Measurements from ENCODE around the gene NGRN. TPM values are rescaled to one million over a fixed set of nuclear protein-coding genes. Genes with fewer than 3 reads are reported as not detected.
"Not testable (repeated sequence)": the region's sequence is repeated elsewhere in the genome, so short reads cannot be mapped to it uniquely, and the experiment has no call there.

NGRN gene
- total RNA-seq, 1 donor = 36.2 TPM

- not testable (repeated sequence) for H3K4me3 ChIP-seq (ENCODE audit: low read length); H3K9me3 ChIP-seq (ENCODE audit: low read depth, low read length); H3K27me3 ChIP-seq (ENCODE audit: insufficient read depth, low read length); H3K4me1 ChIP-seq (ENCODE audit: insufficient read depth, low read length)
Observed at GRCh38 chr15:90293040-90293810, 27.8 kb downstream of the NGRN start.

- Histone ChIP-seq H3K27me3 (ENCODE audit: insufficient read depth, low read length) (no peaks in the 10 kb centered on the region), H3K9me3 (ENCODE audit: low read depth, low read length) (no peaks in the 10 kb centered on the region), H3K4me1 (ENCODE audit: insufficient read depth, low read length) (no peaks in the 10 kb centered on the region), H3K4me3 (ENCODE audit: low read length) (no peak overlapping the region)
Observed at GRCh38 chr15:90294159-90294558, 28.7 kb downstream of the NGRN start.

- H3K27me3 ChIP-seq (ENCODE audit: insufficient read depth, low read length) = no peaks in the 10 kb centered on the region
- H3K9me3 ChIP-seq (ENCODE audit: low read depth, low read length) = no peaks in the 10 kb centered on the region
- no peaks in the 10 kb centered on the region for H3K4me1 ChIP-seq (ENCODE audit: insufficient read depth, low read length)
- H3K4me3 ChIP-seq (ENCODE audit: low read length) = no peak overlapping the region
Observed at GRCh38 chr15:90294601-90295269, 29.3 kb downstream of the NGRN start.

GRCh38 chr15:90295270-90295648 lies 29.8 kb downstream of the NGRN start:
- H3K9me3 ChIP-seq (ENCODE audit: low read depth, low read length) = no peaks in the 10 kb centered on the region
- no peaks in the 10 kb centered on the region for H3K4me1 ChIP-seq (ENCODE audit: insufficient read depth, low read length)
- H3K27me3 ChIP-seq (ENCODE audit: insufficient read depth, low read length) = no peaks in the 10 kb centered on the region
- no peak overlapping the region for H3K4me3 ChIP-seq (ENCODE audit: low read length)

GRCh38 chr15:90296316-90296884 lies 30.9 kb downstream of the NGRN start:
- not testable (repeated sequence) for H3K4me1 ChIP-seq (ENCODE audit: insufficient read depth, low read length); H3K9me3 ChIP-seq (ENCODE audit: low read depth, low read length); H3K4me3 ChIP-seq (ENCODE audit: low read length); H3K27me3 ChIP-seq (ENCODE audit: insufficient read depth, low read length)

GRCh38 chr15:90297021-90297420 lies 31.5 kb downstream of the NGRN start:
- H3K4me3 ChIP-seq (ENCODE audit: low read length) = no peak overlapping the region
- no peaks in the 10 kb centered on the region for H3K27me3 ChIP-seq (ENCODE audit: insufficient read depth, low read length)
- no peaks in the 10 kb centered on the region for H3K9me3 ChIP-seq (ENCODE audit: low read depth, low read length)
- H3K4me1 ChIP-seq (ENCODE audit: insufficient read depth, low read length) = peaks cover 6% of the 10 kb centered on the region

GRCh38 chr15:90300541-90300940 lies 35.1 kb downstream of the NGRN start:
- Histone ChIP-seq H3K4me1 (ENCODE audit: insufficient read depth, low read length) (peaks cover 6% of the 10 kb centered on the region), H3K9me3 (ENCODE audit: low read depth, low read length) (no peaks in the 10 kb centered on the region), H3K4me3 (ENCODE audit: low read length) (no peak overlapping the region), H3K27me3 (ENCODE audit: insufficient read depth, low read length) (no peaks in the 10 kb centered on the region)

- no peaks in the 10 kb centered on the region for H3K9me3 ChIP-seq (ENCODE audit: low read depth, low read length)
- H3K27me3 ChIP-seq (ENCODE audit: insufficient read depth, low read length) = no peaks in the 10 kb centered on the region
Observed at GRCh38 chr15:90300988-90301706, 35.7 kb downstream of the NGRN start.

GRCh38 chr15:90301707-90302300 lies 36.3 kb downstream of the NGRN start:
- no peaks in the 10 kb centered on the region for H3K27me3 ChIP-seq (ENCODE audit: insufficient read depth, low read length)
- peaks cover 17% of the 10 kb centered on the region for H3K4me1 ChIP-seq (ENCODE audit: insufficient read depth, low read length)
- no peak overlapping the region for H3K4me3 ChIP-seq (ENCODE audit: low read length)
- H3K9me3 ChIP-seq (ENCODE audit: low read depth, low read length) = no peaks in the 10 kb centered on the region

More at GRCh38 chr15:90300988-90301706, 35.7 kb downstream of the NGRN start:
- Histone ChIP-seq H3K4me3 (ENCODE audit: low read length) (no peak overlapping the region), H3K4me1 (ENCODE audit: insufficient read depth, low read length) (peaks cover 11% of the 10 kb centered on the region)

GRCh38 chr15:90305355-90305754 lies 39.9 kb downstream of the NGRN start:
- H3K4me3 ChIP-seq (ENCODE audit: low read length); H3K9me3 ChIP-seq (ENCODE audit: low read depth, low read length); H3K27me3 ChIP-seq (ENCODE audit: insufficient read depth, low read length): not testable (repeated sequence)
- peaks cover 18% of the 10 kb centered on the region for H3K4me1 ChIP-seq (ENCODE audit: insufficient read depth, low read length)

- H3K9me3 ChIP-seq (ENCODE audit: low read depth, low read length) = no peaks in the 10 kb centered on the region
Observed at GRCh38 chr15:90305932-90306331, 40.5 kb downstream of the NGRN start.

GRCh38 chr15:90306560-90306959 lies 41.1 kb downstream of the NGRN start:
- Histone ChIP-seq H3K9me3 (ENCODE audit: low read depth, low read length) (no peaks in the 10 kb centered on the region), H3K4me3 (ENCODE audit: low read length) (no peak overlapping the region), H3K27me3 (ENCODE audit: insufficient read depth, low read length) (no peaks in the 10 kb centered on the region), H3K4me1 (ENCODE audit: insufficient read depth, low read length) (peaks cover 12% of the 10 kb centered on the region)

More at GRCh38 chr15:90305932-90306331, 40.5 kb downstream of the NGRN start:
- Histone ChIP-seq H3K27me3 (ENCODE audit: insufficient read depth, low read length) (no peaks in the 10 kb centered on the region), H3K4me3 (ENCODE audit: low read length) (no peak overlapping the region), H3K4me1 (ENCODE audit: insufficient read depth, low read length) (peaks cover 17% of the 10 kb centered on the region)

GRCh38 chr15:90307661-90308060 lies 42.2 kb downstream of the NGRN start:
- H3K4me3 ChIP-seq (ENCODE audit: low read length) = no peak overlapping the region
- H3K4me1 ChIP-seq (ENCODE audit: insufficient read depth, low read length) = peaks cover 12% of the 10 kb centered on the region
- no peaks in the 10 kb centered on the region for H3K9me3 ChIP-seq (ENCODE audit: low read depth, low read length)
- no peaks in the 10 kb centered on the region for H3K27me3 ChIP-seq (ENCODE audit: insufficient read depth, low read length)

GRCh38 chr15:90309020-90309419 lies 43.5 kb downstream of the NGRN start:
- H3K4me3 ChIP-seq (ENCODE audit: low read length) = no peak overlapping the region
- H3K27me3 ChIP-seq (ENCODE audit: insufficient read depth, low read length) = no peaks in the 10 kb centered on the region
- H3K4me1 ChIP-seq (ENCODE audit: insufficient read depth, low read length) = peaks cover 12% of the 10 kb centered on the region
- H3K9me3 ChIP-seq (ENCODE audit: low read depth, low read length) = no peaks in the 10 kb centered on the region

All from mononuclear cell (primary cell).